PC-9 (cell line): ENCODE measurements around the gene PLCG2.

ENCODE experiments used
- EZH2 ChIP-seq: fragments of 200-600 bp; sonication (generic); IDR thresholded peaks from 2 replicates; pipeline ENCODE4 v1.8.0; 2017; ENCODE audit warnings: antibody characterized with exemption, low read depth
- TF ChIP-seq, protein P1 (sequence below): fragments of 200-600 bp; sonication (generic); conservative IDR thresholded peaks from 2 replicates; pipeline ENCODE4 v1.6.1; 2017; ENCODE audit warnings: mixed run types, antibody characterized with exemption, mild to moderate bottlenecking, moderate library complexity

DNA sequence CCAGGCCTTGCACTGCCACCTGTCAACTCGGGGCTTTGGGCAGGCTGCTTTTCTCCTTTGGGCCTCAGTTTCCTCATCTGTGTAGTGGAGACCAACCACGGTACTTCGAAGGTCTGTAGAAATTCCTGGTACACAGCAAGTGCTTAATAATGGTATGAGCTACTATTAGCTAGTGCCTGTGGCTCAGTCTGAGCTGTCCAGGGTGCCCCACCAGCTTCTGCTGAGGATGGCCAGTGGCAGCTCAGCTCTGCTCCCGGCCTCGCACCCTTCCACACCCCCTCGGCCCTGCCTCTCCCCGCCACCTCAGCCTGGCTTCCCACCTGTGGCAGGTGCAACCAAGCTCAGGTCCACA is 26.2 kb upstream of the PLCG2 start:
- TF ChIP-seq, protein P1, sequence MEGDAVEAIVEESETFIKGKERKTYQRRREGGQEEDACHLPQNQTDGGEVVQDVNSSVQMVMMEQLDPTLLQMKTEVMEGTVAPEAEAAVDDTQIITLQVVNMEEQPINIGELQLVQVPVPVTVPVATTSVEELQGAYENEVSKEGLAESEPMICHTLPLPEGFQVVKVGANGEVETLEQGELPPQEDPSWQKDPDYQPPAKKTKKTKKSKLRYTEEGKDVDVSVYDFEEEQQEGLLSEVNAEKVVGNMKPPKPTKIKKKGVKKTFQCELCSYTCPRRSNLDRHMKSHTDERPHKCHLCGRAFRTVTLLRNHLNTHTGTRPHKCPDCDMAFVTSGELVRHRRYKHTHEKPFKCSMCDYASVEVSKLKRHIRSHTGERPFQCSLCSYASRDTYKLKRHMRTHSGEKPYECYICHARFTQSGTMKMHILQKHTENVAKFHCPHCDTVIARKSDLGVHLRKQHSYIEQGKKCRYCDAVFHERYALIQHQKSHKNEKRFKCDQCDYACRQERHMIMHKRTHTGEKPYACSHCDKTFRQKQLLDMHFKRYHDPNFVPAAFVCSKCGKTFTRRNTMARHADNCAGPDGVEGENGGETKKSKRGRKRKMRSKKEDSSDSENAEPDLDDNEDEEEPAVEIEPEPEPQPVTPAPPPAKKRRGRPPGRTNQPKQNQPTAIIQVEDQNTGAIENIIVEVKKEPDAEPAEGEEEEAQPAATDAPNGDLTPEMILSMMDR = no peak
- no peak for TF ChIP-seq EZH2
